LHCN-M2 (cell line): ENCODE data around the gene REEP1. TPM values are rescaled to one million over a fixed set of nuclear protein-coding genes. Genes with fewer than 3 reads are reported as not detected.

Experiments
- DNase-seq: peaks from one replicate; pipeline ENCODE4 v3.0.0-alpha.2; 2012; ENCODE audit warnings: low read depth
- total RNA-seq: library from RNA; depleted of rRNA; stranded (reverse); fragments of >200 nt; gene quantifications from 2 replicates; pipeline ENCODE4 v1.2.3, GENCODE V29; 2014

Gene REEP1
- total RNA-seq, 1 experiment from 2014 or later = 0.52 TPM

DNA sequence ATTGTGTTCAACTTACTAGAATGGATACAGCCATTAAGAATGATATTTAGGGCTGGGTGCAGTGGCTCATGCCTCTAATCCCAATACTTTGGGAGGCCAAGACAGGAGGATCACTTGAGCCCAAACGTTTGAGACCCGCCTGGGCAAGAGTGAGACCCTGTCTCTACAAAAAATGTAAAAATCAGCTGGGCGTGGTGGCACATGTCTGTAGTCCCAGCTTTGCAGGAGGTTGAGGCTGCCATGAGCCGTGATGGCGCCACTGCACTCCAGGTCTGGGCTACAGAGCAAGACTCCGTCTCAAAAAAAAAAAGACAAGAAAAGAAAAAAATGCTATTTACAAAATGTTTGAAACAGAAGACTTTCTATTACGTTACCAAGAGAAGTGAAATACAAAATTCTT, 30.0 kb downstream of the REEP1 start:
- DNase-seq = no peak

DNA sequence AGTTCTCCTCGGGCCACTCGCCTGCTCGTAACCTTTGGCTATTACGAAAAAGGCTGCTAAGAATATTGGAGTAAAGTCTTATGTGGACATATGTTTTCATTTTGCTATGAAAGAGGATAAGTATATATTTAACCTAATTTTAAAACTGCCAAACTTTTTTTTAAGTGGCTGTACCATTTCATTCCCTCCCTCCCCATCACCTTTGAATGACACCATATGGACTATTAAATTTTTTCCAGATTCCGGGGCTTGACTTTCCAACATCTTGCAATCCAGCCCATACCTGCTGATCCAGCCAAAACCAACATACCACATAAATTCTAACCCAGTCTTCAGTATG, 31.5 kb downstream of the REEP1 start:
- DNase-seq = no peak

DNA sequence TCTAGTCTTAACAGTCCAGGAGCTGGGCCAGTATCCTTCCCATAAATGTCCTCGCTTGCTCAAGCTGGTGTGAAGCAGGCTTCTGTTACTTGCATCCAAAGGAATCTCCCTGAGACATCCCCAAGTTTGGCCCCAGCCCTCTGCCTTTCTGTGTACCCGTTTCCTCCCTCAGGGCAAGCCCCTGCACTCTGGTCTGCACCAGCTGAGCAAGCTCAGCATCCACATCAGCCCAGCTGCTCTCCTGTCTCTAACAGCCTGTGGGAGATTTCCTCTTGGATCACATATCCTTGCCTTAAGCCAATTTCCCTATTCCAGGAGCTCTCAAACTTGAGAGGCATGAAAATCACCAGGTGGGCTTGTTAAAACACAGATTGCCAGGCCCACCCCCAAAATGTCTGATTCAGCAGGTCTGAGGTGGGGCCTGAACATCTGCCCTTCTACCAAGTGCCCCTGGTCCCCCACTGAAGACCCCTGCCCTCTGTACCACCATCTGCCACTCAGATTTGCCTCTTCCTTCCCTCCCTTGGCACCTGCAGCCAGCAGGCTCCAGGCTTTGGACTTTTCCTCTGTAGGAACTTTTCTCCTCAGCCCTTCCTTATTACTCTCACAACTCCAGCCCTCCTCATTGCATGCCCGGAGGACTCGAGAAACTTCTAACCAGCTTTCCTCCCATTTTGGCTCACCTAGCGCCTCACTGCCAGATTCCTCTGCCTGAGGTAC, 32.1 kb downstream of the REEP1 start:
- DNase-seq = no peak

DNA sequence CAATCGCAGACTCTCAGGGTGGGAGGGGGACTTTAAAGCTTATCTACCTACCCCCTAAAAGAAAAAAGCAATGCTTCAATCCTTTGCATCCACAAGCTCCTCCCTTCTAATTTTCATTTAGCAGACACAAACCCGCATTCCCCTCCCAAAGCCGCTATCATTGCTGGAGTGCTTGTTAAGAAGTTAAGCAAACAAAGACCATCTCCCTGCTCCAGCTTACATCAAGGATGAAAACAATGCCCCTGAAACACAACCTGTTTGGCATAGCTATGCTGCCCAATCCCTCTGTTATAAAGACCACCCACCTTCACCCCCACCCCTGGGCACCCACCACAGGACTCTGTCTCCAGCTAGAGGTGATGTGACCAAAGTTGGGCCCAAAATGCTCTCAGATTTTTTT, 33.0 kb downstream of the REEP1 start:
- DNase-seq = no peak

DNA sequence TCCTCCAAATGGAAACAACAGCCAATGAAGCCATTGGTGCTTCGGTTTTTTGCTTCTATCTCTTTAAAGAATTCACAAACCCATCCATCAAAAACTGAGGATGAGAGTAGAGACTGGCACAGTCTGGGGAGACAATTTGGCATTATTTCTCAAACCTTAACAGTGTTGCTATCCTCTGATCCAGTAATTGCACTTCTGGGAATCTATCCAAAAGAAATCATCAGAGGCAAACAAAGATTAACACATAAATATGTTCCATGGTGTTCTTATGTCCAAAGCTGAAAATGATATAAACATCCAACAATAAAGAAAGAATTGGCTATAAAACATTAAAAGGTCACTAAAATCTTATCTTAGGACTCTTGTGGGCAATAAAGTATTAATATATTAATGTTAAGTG, 35.1 kb downstream of the REEP1 start:
- DNase-seq = peak; percentile 42

DNA sequence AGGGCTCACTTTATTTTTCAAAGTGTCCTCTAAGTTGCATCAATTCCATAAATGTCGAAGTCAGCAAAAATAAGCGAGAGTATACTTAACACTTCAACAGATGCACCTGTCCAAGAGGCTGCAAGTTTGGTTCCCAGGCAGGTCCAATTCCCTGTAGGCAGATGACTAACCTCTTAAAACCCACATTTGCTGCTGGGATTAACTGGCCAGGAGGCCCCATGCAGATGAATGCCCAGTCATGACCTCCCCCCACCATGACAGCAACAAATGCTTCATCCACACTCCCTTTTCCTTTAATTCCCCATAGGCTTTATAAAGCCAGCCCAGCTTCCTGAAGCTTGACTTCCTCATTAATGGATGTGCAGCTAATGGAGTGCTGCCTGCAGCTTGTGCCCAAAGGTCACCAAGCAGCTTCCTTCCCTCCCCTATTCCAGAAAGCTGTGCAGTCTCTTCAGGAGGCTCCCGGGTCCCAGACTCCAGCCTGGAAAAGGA, 35.7 kb downstream of the REEP1 start:
- peak; percentile 96 for DNase-seq

DNA sequence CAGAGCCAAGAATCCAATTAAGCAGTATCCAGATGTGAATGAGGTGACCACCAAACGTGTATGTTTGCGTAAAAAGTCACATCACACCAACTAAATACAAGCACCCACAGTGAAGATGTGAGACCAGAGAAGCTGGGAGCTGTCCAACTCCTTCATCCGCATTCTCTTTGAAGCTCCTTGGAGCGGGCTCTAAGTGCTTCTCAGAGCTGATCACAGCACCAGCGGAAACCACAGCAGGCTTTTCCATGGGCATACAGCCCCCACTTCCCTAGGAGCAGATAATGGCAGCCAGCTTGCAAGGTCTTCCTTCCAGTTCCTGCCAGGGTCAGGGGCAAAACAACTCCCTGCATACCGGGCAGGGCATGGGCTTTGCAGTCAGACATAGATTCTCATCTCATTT, 36.4 kb downstream of the REEP1 start:
- DNase-seq = peak; percentile 20

DNA sequence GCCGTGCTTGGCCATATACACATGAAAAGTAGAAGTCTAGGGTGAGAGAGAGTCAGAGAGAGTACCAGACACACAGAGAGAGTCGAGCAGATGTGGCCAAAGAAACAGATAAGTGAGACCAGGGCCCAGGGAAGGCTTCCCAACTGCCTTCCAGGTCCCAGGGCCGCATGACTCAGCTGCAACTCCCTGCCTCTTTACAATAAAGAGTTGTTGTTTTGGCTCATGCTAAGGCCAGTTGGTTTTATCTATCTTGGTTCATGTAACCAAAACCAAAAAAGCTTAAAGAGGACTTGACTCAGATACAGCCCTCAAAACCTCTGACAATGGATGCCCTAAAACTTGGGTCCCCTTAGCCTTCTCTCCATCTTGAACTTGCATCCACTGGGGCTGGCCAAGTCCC, 36.9 kb downstream of the REEP1 start:
- peak; percentile 75 for DNase-seq

DNA sequence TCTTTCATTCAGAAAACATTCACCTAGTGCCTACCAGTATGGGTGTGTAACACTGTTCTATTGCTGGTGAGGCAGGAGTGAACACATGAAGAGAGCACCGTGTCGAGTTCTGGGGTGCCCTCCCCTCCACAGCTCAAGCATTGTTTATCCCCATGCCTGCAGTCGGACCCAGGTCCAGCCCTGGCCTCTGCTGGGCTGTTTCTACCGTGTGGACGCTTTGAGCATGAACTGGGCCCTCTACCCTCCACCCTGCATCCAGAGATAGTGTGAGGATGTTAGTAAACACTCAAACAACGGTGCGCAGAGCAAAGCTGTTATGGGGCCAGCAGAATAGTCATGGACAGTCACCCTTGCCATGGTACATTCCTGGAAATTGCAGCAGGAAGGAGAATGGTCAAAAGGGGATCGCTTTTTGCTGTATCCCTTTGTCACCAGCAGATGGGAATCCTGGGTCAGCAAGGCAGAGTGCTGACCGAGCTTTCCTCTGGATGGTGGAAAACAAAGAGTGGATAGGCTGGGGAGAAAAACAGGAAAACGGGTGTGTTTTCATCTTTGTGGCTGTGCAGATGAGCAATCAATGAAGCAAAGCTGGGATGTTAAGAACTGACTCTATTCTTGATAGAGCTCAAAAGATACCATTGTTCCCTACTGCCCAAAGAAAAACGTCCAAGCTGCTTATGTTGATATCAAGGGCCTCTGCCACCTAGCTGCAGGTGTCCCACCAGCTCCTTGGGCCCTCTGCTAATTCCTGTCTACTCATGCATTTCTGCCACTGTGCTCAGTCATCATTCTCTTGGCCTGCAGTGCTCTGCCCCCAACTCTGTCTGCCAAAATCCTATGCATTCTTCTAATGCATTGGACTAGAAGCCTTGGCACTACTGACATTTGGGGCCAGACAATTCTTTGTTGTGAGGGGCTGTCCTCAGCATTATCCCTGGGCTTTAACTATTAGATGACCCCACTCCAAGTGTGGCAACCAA, 38.7 kb downstream of the REEP1 start:
- DNase-seq = peak; percentile 61

DNA sequence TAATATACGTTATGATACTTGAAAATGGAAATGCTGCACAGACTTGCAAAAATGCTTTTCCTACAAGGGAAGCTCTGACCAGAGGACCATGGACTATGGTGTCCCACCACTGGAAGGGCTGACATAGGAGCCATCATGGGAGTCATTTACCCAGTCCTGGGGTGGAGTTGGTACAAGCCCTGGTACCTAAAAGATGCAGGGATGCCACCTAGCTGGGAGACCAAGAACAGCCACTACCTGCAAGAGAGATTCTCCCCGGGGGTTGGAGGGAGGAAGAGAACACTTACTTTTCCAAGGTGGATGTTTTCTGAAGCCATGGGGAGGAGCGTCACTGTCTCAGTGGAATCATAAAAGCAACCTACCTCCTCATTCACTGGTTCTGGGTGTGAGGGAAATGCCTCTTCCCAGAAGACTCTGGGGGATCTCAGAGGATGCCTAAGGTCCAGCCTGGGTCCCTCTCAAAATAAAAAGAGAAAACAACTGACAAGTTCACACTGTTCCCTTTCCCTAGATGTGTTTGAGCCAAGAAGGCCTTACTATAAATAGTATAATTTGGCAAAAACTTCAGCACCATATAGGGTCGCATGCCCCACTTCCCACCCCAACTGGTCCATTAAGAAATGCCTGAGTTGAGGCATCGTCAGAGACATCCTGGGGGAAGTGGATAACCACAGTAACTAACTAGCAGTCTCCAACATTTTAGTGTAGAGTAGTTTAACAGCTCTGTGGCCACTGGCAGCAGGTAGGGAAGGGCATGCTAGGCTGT, 39.9 kb downstream of the REEP1 start:
- DNase-seq = no peak

DNA sequence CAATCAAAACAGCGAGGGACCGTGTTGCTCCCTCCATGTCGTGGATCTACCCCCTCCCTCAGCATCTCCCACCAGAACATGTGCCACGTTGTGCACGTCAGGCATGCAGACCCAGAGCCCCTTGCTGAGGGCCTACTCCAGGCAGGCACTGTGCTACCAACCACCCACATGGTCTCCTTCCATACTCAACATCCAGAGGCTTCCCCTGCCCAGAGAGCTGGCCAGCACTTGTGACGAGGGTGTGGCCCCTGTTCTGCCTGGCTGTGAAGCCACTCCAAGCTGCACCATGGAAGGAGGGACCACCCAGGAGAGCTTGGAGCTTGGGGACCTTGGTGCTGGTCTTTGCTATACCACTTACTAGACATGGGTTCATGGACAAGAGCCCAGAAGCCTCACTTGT, 40.5 kb downstream of the REEP1 start:
- DNase-seq = no peak

DNA sequence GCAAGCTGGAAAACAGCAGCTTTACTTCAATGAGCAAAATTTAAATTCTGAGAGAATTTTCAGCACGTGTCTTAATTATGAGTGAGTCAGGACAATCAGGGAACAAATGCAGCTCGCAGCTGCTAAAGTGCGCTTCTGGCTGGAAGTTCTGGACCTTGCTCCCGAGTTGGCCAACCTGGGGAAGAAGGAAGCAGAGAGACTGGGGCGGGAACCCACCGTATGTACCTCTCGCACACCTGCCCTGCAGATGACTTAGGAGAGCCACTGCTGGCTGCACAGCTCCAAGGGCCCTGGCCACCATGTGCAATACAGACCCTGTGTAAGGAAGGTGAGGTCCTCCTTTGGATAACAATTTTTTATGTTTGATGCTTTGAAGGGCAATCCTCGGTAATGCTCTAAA, 42.4 kb downstream of the REEP1 start:
- no peak for DNase-seq

DNA sequence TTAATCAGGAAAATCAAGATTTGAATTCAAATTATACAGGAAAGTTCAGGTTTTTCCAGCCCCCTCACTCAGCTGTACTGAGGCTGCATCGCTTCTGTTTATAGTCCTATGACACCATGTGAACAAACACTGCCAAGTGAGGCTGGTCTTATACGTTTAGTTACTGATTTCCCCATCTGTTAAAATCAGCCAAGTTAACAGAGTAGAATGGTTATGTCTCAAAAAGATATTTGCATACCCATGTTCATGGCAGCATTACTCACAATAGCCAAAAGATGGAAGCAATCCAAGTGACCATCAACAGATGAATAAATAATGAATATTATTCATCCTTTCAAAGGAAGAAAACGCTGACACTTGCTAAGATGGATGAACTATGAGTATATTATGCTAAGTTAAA, 43.8 kb downstream of the REEP1 start:
- peak; percentile 66 for DNase-seq

DNA sequence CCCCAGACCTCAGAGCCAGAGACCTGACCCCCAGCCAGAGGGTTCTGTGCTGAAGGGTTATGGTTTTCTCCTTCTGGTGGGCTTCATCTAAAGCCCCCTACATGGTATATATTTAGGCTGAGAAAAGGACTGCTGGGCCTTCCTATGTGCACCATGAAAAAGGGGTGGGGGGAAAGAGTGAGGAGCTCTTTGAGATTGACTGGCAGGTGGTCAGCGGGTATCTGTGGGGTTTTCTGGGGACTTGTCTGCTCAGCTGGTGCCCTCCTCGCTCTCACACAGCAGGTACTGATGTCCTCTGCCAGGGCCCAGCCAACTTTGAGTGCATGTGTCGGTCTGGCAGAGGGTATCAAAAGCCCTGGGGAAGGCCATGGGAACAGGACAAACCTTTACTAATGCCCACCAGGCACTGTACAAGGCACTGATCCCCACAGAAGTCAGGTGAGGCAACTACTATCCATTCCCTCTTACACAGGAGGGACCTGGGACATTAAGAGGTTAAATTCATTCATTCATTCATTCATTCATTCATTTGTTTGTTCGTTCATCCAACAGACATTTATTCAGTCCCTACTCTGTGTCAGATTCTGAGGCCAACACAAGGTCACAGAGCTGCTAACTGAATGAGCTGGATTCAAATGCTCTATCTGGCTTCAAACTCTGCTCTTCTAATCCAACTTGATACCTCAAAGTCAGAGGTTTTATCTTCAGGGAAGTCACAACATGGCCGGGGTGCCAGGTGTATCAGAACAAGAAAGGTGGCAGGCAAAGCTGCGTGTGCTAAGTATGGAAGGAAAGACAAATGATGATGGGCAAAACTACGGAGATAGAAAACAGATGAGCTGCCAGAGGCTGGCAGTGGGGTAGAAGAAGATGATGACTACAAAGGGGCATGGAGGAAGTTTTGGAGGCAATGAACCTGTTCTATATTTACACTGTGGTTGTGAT, 44.6 kb downstream of the REEP1 start:
- DNase-seq = no peak

DNA sequence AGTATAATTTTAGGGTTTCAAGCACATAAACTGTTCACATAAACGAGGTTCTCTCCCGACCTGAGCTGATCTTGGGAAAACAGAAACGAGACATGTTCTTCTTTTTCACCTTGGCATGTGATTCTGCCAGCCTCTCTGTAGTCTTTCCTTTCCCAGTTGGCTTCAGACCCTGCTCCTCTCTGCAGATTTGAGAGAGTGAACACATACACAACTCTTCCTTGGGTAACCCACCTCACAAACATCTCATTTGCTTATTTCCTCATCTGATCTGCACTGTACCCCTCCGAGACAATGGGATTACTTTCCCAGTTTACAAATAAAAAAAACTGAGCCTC, 46.1 kb downstream of the REEP1 start:
- DNase-seq = no peak

DNA sequence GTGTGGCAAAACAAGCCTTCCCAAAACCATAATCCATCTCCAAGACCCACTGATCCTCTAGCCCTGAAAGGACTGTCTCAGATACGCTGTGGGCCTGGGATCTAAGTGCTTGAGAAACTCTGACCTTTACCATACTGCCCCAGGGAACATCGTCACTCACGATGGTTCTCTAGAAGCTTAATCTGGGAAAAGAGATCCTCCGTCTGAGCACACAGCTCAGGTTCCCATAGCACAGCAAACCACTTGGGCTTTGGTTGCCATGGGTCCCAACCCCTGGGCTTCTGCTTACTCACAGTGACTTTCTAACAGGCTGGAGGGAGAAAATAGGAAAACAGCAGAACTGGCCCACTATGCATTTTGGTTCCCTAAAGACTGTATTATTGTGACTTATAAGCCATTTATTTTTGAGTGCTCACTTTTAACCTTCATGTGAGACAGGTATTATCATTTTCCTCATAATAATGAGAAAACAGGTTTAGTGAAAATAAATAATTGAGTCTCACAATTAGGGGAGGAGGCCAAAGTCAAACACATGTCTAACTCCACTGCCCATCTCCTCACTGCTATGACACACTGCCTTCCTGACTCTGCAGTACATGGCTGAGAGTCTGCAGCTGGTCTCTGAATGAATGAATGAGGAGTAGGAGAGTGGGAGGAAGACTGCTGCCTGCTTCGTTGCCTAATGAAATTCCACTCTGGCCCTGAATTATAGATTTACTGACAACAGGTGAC, 46.7 kb downstream of the REEP1 start:
- no peak for DNase-seq

DNA sequence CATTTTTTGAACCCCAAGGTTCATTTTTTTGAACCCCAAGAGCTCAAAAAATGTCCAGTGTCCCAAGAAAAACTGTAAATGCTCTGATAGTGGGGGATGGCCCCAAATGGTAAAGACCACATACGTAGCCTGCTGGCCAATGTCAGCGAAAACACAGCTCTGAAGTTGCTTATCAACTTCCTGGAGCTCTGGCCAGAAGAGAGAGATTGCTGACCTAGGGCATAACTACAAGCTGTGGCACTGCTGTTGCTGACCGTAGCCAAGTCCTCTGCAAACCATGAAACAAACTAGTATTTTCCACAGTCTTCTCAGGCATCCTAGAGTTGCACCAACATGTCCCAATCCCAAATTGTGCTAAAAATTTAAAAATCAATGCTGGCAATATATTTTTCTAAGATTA, 50.9 kb downstream of the REEP1 start:
- DNase-seq = no peak

DNA sequence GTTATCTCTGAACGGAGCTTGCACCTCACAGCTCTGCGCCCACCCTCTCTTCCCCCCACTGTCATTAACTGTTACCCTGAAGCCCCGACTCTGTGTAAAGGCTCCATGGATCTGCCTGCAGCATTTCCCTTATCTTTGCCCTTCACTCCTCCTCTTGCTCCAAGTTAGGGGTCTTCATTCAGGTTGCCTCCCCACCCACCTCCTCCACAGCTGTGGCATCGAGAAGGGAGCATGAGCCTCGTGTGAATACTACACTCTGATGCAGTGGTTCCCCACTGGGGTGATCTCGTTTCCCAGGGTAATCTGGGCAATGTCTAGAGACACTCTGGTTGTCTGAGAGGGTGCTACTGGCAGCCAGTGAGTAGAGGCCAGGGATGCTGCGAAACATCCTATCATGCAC, 51.4 kb downstream of the REEP1 start:
- DNase-seq = no peak

DNA sequence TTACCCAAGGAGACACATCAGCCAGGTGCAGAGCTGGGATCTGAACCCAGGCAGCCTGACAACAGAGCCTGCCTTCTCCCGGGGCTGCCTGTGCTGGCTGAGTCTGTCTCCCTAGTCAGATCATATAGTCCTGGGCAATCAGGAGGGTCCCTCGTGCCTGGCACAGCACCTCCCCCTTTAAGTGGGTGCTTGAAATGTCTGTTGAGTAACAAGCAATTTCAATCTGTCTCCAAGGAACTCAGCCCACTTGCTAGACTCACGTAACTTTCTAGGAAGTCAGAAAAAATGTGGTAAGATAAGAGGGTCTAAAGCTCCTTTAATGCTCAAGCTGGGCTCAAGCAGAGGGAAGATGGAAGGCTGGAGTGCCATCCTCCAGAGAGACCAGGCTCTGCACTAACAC, 51.9 kb downstream of the REEP1 start:
- no peak for DNase-seq

DNA sequence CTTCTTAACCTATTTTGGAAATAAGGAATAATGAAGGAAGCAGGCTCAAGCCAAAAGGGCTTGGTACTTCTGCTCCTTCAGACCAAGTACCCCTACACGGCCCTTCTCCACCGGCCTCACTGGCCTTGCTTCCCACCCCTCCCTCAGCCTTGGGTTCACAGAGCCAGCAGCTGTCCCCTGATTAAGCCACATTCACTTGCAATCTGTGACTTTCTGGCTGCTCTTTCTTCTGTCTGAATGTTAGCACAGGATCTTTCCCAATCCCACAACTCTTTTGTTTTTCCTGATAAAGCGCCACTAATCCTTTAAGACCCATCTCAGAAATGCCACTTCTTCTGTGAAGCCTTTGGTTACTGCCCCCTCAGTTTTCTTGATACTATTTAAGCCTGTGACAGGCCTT, 52.4 kb downstream of the REEP1 start:
- DNase-seq = no peak
